Astrocyte (in vitro differentiated cells and primary cell): ENCODE data around the gene TM7SF2. TPM values are rescaled to one million over a fixed set of nuclear protein-coding genes. Genes with fewer than 3 reads are reported as not detected.

Source experiments
- DNase-seq: peaks from one replicate; pipeline ENCODE4 v3.0.0-alpha.2; 2010; ENCODE audit warnings: low read depth
- FAIRE-seq: peaks from 2 replicates; lab custom pipeline; 2011; peaks lifted over from hg19 to GRCh38; lab: Jason Lieb, UNC
- H2AFZ ChIP-seq: 2 replicates; pipeline ENCODE4 v1.6.0; 2012; ENCODE audit warnings: low read depth, low read length, inconsistent platforms
- H3K27ac ChIP-seq: 2 replicates; pipeline ENCODE4 v1.5.1; 2011; ENCODE audit warnings: low read depth, low read length, inconsistent platforms
- H3K27me3 ChIP-seq: 2 replicates; pipeline ENCODE4 v1.6.0; 2011; ENCODE audit warnings: low read length, inconsistent platforms; ENCODE audit not compliant: insufficient read depth
- H3K36me3 ChIP-seq: 2 replicates; pipeline ENCODE4 v1.5.1; 2011; ENCODE audit warnings: low read length, inconsistent platforms; ENCODE audit not compliant: insufficient read depth
- H3K4me1 ChIP-seq: 2 replicates; pipeline ENCODE4 v1.5.1; 2011; ENCODE audit warnings: low read length, inconsistent platforms; ENCODE audit not compliant: insufficient read depth
- H3K4me2 ChIP-seq: 2 replicates; pipeline ENCODE4 v1.6.0; 2012; ENCODE audit warnings: low read length, inconsistent platforms
- H3K4me3 ChIP-seq: 2 replicates; pipeline ENCODE4 v1.5.1; 2011; ENCODE audit warnings: low read depth, mild to moderate bottlenecking, low read length, inconsistent platforms; ENCODE audit not compliant: insufficient read depth
- H3K79me2 ChIP-seq: 2 replicates; pipeline ENCODE4 v1.6.0; 2012; ENCODE audit warnings: mild to moderate bottlenecking, low read length, inconsistent platforms; ENCODE audit not compliant: insufficient read depth
- H3K9ac ChIP-seq: 2 replicates; pipeline ENCODE4 v1.6.0; 2012; ENCODE audit warnings: mild to moderate bottlenecking, low read length, inconsistent platforms
- H3K9me3 ChIP-seq: 2 replicates; pipeline ENCODE4 v1.5.1; 2012; ENCODE audit warnings: low read depth, mild to moderate bottlenecking, low read length, inconsistent platforms; ENCODE audit not compliant: insufficient read depth
- H4K20me1 ChIP-seq: 2 replicates; pipeline ENCODE4 v1.6.0; 2012; ENCODE audit warnings: low read length, inconsistent platforms; ENCODE audit not compliant: insufficient read depth
- H3K27ac Mint-ChIP-seq: one replicate; pipeline ENCODE4 v1.8.0; 2021; ENCODE audit warnings: mild to moderate bottlenecking, mixed read lengths; ENCODE audit not compliant: unreplicated experiment
- H3K27me3 Mint-ChIP-seq: one replicate; pipeline ENCODE4 v1.8.0; 2021; ENCODE audit warnings: low read depth, mixed read lengths; ENCODE audit not compliant: unreplicated experiment
- H3K36me3 Mint-ChIP-seq: one replicate; pipeline ENCODE4 v1.8.0; 2021; ENCODE audit warnings: low read depth, mixed read lengths; ENCODE audit not compliant: unreplicated experiment
- H3K4me1 Mint-ChIP-seq: one replicate; pipeline ENCODE4 v1.8.0; 2021; ENCODE audit warnings: low read depth, mixed read lengths; ENCODE audit not compliant: unreplicated experiment
- H3K4me3 Mint-ChIP-seq: one replicate; pipeline ENCODE4 v1.8.0; 2021; ENCODE audit warnings: mild to moderate bottlenecking, moderate library complexity, mixed read lengths; ENCODE audit not compliant: unreplicated experiment
- H3K9me3 Mint-ChIP-seq: one replicate; pipeline ENCODE4 v1.8.0; 2021; ENCODE audit warnings: mild to moderate bottlenecking, mixed read lengths; ENCODE audit not compliant: unreplicated experiment
- CTCF ChIP-seq: IDR thresholded peaks from 2 replicates; pipeline ENCODE4 v1.5.1; 2011; ENCODE audit warnings: low read depth, mild to moderate bottlenecking, inconsistent platforms, low read length, moderate library complexity; ENCODE audit not compliant: insufficient read depth
- EZH2 ChIP-seq: IDR thresholded peaks from 2 replicates; pipeline ENCODE4 v1.6.1; 2012; ENCODE audit warnings: mild to moderate bottlenecking, low read length, inconsistent platforms; ENCODE audit not compliant: insufficient read depth
- total RNA-seq: library from RNA; stranded (reverse); gene quantifications from 2 replicates; pipeline ENCODE4 v1.2.1, GENCODE V29; 2021

TM7SF2 gene
- total RNA-seq, 1 donor from 2014 or later: 23.9 TPM

GRCh38 chr11:65087827-65088226, 23.8 kb upstream of the TM7SF2 start:
- TF ChIP-seq EZH2 (no peak), CTCF (no peak)
- H4K20me1 ChIP-seq: no peaks in the 10 kb centered on the region
- H3K27ac Mint-ChIP-seq: no peak overlapping the region

GRCh38 chr11:65089621-65090020, 22.1 kb upstream of the TM7SF2 start:
- H3K27ac Mint-ChIP-seq: no peak overlapping the region
- peak overlapping the region; percentile 8 for H3K4me3 Mint-ChIP-seq
- TF ChIP-seq CTCF (no peak), EZH2 (no peak)

More at GRCh38 chr11:65087827-65088226, 23.8 kb upstream of the TM7SF2 start:
- no peak overlapping the region for H3K4me2 ChIP-seq
- H3K27me3 ChIP-seq: no peaks in the 10 kb centered on the region
- no peak for FAIRE-seq
- H2AFZ ChIP-seq: no peak overlapping the region
- no peaks in the 10 kb centered on the region for H3K9me3 ChIP-seq
- H3K27me3 Mint-ChIP-seq: no peaks in the 10 kb centered on the region
- peaks cover 9% of the 10 kb centered on the region for H3K4me1 Mint-ChIP-seq
- H3K4me3 ChIP-seq: no peak overlapping the region
- no peak for DNase-seq
- peaks cover 14% of the 10 kb centered on the region for H3K4me1 ChIP-seq
- H3K79me2 ChIP-seq: peaks cover 34% of the 10 kb centered on the region
- H3K4me3 Mint-ChIP-seq: no peak overlapping the region
- H3K36me3 Mint-ChIP-seq: peaks cover 16% of the 10 kb centered on the region
- H3K9ac ChIP-seq: no peak overlapping the region
- H3K27ac ChIP-seq: no peak overlapping the region
- H3K36me3 ChIP-seq: peaks cover 6% of the 10 kb centered on the region
- no peaks in the 10 kb centered on the region for H3K9me3 Mint-ChIP-seq

GRCh38 chr11:65090628-65091027, 21.0 kb upstream of the TM7SF2 start:
- H3K9me3 Mint-ChIP-seq: no peaks in the 10 kb centered on the region
- Histone ChIP-seq H3K9ac (no peak overlapping the region), H3K79me2 (peaks cover 9% of the 10 kb centered on the region), H3K4me2 (no peak overlapping the region), H3K27me3 (no peaks in the 10 kb centered on the region), H3K36me3 (peaks cover 3% of the 10 kb centered on the region), H4K20me1 (no peaks in the 10 kb centered on the region), H3K27ac (no peak overlapping the region), H3K9me3 (no peaks in the 10 kb centered on the region), H2AFZ (no peak overlapping the region), H3K4me1 (peaks cover 3% of the 10 kb centered on the region), H3K4me3 (no peak overlapping the region)
- no peak for FAIRE-seq
- H3K4me1 Mint-ChIP-seq: peaks cover 7% of the 10 kb centered on the region
- TF ChIP-seq EZH2 (no peak), CTCF (no peak)
- DNase-seq: no peak
- H3K27ac Mint-ChIP-seq: no peak overlapping the region
- peaks cover 18% of the 10 kb centered on the region for H3K36me3 Mint-ChIP-seq
- H3K4me3 Mint-ChIP-seq: no peak overlapping the region
- no peaks in the 10 kb centered on the region for H3K27me3 Mint-ChIP-seq

More at GRCh38 chr11:65089621-65090020, 22.1 kb upstream of the TM7SF2 start:
- Histone ChIP-seq H3K4me3 (no peak overlapping the region), H3K4me1 (peaks cover 4% of the 10 kb centered on the region), H3K27ac (no peak overlapping the region), H2AFZ (no peak overlapping the region), H3K79me2 (peaks cover 19% of the 10 kb centered on the region), H3K4me2 (no peak overlapping the region), H3K36me3 (peaks cover 6% of the 10 kb centered on the region), H3K27me3 (no peaks in the 10 kb centered on the region), H4K20me1 (no peaks in the 10 kb centered on the region), H3K9ac (no peak overlapping the region), H3K9me3 (no peaks in the 10 kb centered on the region)
- H3K9me3 Mint-ChIP-seq: no peaks in the 10 kb centered on the region
- H3K4me1 Mint-ChIP-seq: peaks cover 13% of the 10 kb centered on the region
- H3K36me3 Mint-ChIP-seq: peaks cover 18% of the 10 kb centered on the region
- FAIRE-seq (no peak), DNase-seq (no peak)
- no peaks in the 10 kb centered on the region for H3K27me3 Mint-ChIP-seq
